Stimulated activated CD4-positive, alpha-beta T cell treated with anti-CD3 and anti-CD28 coated beads, Interleukin-12 subunit alpha, Interleukin-12 subunit beta, amount 100 ng/mL, for 48 hours (primary cell): ENCODE data around the gene KRT84.

Source experiments
- DNase-seq, 3 donors: peaks; one replicate each; pipeline ENCODE4 v3.0.0-alpha.2; 2020; ENCODE audit warnings: low read depth in 2 of 3, low spot score in 1 of 3

The KRT84 gene, protein sequence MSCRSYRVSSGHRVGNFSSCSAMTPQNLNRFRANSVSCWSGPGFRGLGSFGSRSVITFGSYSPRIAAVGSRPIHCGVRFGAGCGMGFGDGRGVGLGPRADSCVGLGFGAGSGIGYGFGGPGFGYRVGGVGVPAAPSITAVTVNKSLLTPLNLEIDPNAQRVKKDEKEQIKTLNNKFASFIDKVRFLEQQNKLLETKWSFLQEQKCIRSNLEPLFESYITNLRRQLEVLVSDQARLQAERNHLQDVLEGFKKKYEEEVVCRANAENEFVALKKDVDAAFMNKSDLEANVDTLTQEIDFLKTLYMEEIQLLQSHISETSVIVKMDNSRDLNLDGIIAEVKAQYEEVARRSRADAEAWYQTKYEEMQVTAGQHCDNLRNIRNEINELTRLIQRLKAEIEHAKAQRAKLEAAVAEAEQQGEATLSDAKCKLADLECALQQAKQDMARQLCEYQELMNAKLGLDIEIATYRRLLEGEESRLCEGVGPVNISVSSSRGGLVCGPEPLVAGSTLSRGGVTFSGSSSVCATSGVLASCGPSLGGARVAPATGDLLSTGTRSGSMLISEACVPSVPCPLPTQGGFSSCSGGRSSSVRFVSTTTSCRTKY

DNA sequence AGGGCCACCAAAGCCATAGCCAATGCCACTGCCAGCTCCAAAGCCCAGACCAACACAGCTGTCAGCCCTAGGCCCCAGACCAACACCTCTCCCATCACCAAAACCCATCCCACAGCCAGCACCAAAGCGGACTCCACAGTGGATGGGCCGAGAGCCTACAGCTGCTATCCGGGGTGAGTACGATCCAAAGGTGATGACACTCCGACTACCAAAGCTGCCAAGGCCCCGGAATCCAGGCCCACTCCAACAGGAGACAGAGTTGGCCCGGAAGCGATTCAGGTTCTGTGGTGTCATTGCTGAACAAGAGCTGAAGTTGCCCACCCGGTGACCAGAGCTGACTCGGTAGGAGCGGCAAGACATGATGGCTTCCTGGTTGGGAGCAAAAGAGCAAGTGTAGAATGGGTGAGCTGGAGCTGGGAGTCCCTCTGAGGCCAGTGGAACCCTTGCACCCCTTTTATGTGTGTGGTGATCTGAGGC, at the start of gene KRT84:
TSS of gene KRT84 (minus strand) at position 427 of the 477 bp plus-strand sequence. CDS start at position 360, 67 bp downstream.
- no peak for DNase-seq

DNA sequence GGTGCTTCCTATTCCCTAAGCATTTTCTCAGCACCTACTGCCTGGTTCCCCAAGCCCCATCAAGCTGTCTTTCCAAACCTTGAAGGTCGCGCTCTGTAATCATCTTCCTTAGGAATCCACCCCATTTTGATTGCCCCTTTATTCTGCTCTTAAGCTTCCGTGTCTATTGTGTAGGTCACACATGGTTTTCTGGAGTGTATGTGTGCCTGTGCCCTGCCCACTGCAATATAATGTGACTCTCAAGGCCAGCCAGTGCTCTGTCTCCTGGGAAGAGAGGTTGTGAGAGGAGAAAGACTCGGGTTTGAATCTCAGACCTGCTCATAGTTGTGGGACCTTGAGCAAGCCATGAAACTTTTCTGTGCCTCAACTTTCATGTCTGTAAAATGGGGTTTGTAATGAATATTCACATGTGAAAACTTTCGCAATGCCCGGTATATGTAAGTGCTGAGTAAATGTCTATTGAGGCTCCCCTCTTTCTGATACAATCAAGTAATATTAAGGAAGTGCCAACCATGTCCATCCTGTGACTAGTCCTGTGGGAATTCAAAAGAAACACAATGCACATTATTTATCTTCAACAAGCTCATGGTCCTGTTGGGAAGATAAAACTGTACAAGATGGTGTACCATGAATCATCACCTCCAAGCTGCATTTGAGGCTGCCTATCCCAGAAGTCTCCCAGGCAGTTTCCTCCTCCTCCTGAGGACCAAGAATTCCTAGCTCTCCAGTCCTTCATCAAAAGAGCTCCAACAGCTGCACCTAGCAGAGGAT, 49.5 kb upstream of the KRT84 start:
- no peak for DNase-seq

- DNase-seq, result no peak
Measured at GRCh38 chr12:52434081-52434733, 48.8 kb upstream of the KRT84 start, which contains the start of gene KRT75. KRT75 (minus strand) TSS chr12:52434371; CDS start chr12:52434304, 67 bp downstream.

DNA sequence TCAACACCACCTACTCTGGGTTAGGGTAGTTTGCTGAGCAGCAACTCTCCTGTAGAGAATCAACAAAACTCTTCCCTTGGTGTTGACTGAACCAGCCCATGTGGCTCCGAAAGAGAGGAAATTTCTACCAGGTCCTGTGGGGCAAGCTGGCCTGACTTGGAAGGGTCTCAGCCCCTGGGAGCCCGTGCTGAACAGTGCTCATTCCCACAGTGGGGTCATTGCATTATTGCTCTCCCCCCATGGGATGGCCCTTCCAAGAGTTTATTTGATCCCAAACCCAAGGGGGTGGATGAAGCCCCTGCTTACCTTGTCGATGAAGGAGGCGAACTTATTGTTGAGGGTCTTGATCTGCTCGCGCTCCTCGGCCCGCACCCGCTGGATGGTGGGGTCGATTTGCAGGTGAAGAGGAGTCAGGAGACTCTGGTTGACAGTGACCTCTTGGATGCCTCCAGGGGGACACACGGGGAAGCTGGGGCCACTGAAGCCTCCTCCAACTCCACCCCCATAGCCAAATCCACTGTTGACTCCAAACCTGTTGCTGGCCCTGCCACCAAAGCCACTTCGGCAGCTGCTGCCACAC, 48.1 kb upstream of the KRT84 start:
- DNase-seq, result no peak

- DNase-seq, result no peak
Measured at GRCh38 chr12:52432559-52433207, 47.2 kb upstream of the KRT84 start.

- no peak for DNase-seq
Measured at GRCh38 chr12:52428121-52428520, 42.7 kb upstream of the KRT84 start.

DNA sequence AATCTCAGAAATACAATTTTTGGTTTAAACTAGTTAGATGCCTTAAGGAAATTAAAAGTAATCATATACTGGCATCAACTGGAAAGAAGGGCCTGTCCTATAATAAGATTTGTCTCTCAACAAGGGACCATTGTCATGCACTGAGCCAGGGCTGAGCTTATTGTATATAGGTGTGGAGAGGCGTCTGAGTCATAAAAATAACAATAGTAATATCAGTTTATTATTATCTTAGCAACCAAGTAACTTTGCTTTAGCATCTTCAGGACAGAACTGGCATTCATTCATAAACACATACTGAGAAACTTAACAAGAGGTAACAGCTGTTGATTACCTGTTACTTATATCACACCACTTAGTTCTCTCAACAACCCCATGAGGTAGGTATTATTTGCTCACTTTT, 41.6 kb upstream of the KRT84 start:
- no peak for DNase-seq

DNA sequence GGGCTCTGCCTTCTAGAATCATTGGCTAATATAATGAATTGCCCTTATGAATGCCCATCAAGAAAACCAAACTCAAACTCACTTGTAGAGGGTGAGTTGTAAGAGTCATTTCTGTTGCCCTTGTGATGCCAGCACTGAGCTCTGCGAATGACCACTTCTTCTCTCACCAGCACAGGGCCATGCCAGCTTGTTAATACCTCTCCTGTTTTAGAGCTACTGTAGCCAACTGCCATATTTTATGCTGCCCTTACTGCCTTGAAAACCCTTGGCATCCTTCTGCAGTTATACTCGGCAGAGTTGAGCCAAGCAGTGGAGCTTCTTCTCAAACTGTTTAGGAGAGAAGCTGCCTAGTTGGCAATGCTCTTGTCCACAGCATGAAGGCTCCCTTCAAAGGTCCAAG, 40.6 kb upstream of the KRT84 start:
- no peak for DNase-seq

GRCh38 chr12:52425466-52425865, 40.0 kb upstream of the KRT84 start:
- DNase-seq, result no peak

GRCh38 chr12:52423661-52424500, 38.4 kb upstream of the KRT84 start:
- no peak for DNase-seq

GRCh38 chr12:52423035-52423434, 37.6 kb upstream of the KRT84 start:
- DNase-seq, result no peak

GRCh38 chr12:52419656-52420055, 34.2 kb upstream of the KRT84 start:
- DNase-seq, result no peak

DNA sequence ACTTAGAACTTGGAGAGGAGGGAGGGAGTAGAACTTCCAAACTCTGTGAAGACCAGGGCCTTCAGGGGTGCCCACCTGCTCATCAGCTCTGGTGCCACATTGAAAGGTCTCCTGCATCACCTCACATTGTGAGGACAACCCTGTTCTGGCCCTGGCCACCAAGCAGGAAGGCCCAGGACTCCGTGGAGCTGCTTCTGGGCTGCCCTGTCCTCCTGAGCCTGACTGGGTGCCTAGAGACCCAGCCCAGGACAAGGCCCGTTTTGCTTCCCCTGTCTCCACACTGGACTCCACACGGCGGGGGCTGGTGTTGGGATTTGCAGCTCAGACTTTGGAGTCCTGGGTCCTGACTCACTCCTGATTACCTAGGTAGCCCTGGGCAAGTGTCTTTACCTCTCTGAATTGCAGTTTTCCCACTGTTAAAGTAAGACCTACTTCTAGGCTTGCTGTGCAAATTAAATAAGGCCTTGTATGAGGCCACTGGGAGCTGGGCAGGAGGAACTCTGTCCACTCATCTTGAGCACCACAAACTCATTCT, 33.2 kb upstream of the KRT84 start:
- no peak for DNase-seq

- no peak for DNase-seq
Measured at GRCh38 chr12:52417740-52418139, 32.3 kb upstream of the KRT84 start.

- no peak for DNase-seq
Measured at GRCh38 chr12:52416795-52417194, 31.3 kb upstream of the KRT84 start.

DNA sequence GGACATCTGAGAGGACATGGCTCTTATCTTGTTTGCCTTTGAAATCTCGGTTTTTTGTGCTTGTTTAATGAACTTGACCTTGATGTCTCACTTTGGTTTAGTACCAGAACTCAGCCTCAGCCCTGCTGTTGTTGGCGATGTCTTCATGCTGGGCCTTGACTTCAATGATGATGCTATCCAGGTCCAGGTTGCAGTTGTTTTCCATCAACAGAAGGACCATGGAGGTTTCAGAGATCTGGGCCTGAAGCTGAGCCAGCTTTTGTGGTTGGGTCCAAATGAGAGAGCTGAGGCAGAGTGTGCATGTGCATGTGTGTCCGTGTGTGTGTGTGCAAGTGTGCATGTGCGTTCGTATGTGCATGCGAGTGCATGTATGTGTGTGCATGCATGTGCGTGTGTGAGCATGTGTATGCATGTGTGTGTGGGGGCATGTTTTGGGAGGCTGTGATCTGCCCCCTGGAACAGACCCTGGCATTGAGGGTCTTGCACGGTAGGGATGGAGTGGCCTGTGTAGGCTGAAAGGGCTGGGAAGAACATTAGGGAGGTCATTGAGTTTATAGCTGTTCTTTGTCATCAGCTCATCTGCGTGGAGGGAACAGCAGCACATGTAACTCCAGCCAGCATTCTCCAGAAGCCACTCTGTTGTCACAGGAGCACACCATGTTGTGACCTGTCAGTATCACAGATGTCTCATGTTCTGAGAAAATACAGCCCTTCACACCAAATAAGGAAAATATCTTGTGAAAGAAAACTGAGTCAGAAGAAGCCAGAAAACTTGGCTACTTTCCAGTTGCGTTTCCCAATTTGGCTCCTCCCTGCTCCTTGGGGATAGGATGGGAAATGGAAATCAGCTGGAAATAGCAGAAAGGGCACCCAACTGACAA, 30.7 kb upstream of the KRT84 start:
- DNase-seq, result no peak

DNA sequence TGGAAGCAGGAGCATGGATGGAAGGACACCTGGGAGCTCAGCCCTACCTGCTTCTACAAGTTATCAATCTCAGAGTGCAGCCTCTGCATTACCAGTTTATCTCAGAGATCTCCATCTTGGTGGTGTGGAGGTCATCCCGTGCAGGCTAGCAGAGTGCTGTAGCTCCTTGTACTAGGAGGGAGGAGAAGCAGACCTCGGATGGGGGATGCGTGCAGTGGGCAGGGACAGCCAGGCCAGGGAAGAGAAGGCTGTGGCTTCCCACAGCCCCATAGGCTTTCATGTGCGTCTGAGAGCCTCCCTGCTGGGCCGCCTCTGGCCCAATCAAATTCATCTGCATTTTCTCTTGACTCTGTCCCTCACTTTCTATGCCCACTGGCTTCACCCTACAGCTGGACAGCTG, 29.5 kb upstream of the KRT84 start:
- DNase-seq, result no peak

DNA sequence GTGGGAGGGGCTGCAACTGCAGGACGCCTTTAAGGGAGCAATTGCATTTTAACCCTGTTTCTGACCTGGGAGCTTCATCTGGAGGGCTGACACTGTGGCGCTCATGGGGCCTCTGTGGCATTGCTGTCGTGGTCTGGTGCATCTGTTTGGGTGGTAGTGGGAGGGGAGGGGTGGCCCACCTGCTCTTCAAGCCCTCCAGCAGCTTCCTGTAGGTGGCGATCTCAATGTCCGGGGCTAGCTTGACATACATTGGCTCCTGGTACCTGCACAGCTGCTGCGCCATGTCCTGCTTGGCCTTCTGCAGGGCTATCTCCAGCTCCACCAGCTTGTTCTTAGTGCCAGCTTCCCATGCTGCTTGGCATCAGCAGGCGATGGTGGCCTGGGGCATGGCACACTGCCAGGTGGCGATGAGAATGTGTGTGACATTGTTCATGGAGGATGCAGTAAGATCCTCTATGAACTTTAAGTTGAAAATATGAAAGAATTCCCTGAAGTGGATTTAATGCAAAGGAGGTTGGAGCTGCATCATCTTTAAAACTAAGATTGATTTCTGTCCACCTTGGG, 28.4 kb upstream of the KRT84 start:
- DNase-seq, result no peak
